C1 segment of cervical spinal cord (tissue), 14 donors: ENCODE results near the gene PCDHGB2.
"Not testable (repeated sequence)": the region's sequence is repeated elsewhere in the genome, so short reads cannot be mapped to it uniquely, and the experiment has no call there.

Experiments used
- DNase-seq, 14 donors: peaks; one replicate each; lab custom pipeline; 2025; lab: John Stamatoyannopoulos, UW

The PCDHGB2 gene

DNA sequence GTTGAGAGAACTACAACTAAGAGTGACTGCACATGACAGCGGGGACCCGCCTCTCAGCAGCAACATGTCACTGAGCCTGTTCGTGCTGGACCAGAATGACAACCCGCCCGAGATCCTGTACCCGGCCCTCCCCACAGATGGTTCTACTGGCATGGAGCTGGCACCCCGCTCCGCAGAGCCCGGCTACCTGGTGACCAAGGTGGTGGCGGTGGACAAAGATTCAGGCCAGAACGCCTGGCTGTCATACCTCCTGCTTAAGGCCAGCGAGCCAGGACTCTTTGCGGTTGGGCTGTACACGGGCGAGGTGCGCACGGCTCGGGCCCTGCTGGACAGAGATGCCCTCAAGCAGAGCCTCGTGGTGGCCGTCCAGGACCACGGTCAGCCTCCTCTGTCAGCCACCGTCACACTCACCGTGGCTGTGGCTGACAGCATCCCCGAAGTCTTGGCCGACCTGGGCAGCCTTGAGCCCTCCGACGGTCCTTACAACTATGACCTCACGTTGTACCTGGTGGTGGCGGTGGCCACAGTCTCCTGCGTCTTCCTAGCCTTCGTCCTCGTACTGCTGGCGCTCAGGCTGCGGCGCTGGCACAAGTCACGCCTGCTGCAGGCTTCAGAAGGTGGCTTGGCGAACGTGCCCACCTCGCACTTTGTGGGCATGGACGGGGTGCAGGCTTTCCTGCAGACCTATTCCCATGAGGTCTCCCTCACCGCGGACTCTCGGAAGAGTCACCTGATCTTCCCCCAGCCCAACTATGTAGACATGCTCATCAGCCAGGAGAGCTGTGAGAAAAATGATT lies 24.9 kb downstream of the PCDHGB2 start:
- no peak for DNase-seq

DNA sequence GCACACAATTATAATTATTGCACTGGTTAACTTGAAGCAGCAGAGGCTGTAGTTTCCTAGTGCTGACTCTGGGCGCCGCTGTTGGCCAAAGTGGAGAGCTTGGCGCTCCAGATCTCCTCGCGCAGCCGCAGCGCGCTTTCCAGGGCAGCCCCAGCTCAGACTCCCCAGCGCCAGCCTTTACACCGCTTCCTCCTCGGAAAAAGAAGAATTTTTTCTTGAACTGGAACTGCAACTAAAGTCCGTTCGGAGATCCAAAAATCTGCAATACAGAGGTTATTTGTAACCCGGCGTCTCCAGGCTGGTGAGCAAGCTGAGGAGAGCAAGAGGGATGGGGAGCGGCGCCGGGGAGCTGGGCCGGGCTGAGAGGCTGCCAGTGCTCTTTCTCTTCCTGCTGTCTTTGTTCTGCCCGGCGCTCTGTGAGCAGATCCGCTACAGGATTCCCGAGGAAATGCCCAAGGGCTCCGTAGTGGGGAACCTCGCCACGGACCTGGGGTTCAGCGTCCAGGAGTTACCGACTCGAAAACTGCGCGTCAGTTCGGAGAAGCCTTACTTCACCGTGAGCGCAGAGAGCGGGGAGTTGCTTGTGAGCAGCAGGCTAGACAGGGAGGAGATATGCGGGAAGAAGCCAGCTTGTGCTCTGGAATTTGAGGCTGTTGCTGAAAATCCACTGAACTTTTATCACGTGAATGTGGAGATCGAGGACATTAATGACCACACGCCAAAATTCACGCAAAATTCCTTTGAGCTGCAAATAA lies 27.9 kb downstream of the PCDHGB2 start, which contains the start of gene PCDHGB4:
Gene PCDHGB4, plus strand, starts transcription at position 142 of the 755 bp plus-strand sequence. Its CDS starts 187 bp downstream, at position 329.
- not testable (repeated sequence) for DNase-seq

DNA sequence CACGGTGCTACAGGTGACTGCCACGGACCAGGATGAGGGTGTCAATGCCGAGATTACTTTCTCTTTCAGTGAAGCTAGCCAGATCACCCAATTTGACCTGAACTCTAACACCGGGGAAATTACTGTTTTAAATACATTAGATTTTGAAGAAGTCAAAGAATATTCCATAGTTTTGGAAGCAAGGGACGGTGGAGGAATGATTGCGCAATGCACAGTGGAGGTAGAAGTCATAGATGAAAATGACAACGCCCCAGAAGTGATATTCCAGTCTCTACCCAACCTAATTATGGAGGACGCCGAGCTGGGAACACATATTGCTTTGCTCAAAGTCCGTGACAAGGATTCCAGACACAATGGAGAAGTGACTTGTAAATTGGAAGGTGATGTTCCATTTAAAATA lies 28.9 kb downstream of the PCDHGB2 start:
- DNase-seq = no peak

DNA sequence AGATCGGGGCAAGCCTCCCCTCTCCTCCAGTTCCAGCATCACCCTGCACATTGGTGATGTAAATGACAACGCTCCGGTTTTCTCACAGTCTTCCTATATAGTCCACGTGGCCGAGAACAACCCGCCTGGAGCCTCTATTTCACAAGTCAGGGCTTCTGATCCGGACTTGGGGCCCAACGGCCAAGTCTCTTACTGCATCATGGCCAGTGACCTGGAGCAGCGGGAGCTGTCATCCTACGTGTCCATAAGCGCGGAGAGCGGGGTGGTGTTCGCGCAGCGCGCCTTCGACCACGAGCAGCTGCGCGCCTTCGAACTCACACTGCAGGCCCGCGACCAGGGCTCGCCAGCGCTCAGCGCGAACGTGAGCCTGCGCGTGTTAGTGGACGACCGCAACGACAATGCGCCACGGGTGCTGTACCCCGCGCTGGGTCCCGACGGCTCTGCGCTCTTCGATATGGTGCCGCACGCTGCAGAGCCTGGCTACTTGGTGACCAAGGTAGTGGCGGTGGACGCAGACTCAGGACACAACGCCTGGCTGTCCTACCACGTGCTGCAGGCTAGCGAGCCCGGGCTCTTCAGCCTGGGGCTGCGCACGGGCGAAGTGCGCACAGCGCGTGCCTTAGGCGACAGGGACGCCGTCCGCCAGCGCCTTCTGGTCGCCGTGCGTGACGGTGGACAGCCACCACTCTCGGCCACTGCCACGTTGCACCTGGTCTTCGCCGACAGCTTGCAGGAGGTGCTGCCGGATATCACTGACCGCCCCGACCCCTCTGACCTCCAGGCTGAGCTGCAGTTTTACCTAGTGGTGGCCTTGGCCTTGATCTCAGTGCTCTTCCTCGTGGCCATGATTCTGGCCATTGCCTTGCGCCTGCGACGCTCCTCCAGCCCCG lies 29.6 kb downstream of the PCDHGB2 start:
- no peak for DNase-seq

DNA sequence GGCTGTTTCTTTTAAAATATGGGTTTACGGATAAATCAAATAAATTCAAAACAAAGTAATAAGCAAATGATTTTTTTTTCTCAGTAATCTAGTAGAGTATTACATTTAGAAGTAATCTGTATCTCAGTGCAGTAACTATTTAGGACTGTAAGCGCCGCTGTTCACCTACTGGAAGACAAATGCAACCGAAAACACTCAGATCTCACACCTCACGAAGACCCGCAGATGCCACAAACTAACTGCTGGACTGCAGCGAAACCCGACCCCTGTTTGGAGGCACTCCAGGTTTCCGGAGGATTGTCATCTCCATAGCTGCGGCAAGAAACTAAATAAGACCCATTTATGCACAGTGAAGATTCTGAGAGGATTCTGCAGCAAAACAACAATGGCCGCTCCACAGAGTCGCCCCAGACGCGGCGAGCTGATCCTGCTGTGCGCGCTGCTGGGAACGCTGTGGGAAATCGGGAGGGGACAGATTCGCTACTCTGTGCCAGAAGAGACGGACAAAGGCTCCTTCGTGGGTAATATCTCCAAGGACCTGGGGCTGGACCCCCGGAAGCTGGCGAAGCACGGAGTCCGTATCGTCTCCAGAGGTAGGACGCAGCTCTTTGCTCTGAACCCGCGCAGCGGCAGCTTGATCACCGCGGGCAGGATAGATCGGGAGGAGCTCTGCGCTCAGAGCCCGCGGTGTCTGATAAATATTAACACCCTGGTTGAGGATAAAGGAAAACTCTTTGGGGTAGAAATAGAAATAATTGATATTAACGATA lies 32.8 kb downstream of the PCDHGB2 start, which contains the start of gene PCDHGA8:
Gene PCDHGA8, plus strand, starts transcription at position 205 of the 770 bp plus-strand sequence. Its CDS starts 181 bp downstream, at position 386.
- DNase-seq = no peak

DNA sequence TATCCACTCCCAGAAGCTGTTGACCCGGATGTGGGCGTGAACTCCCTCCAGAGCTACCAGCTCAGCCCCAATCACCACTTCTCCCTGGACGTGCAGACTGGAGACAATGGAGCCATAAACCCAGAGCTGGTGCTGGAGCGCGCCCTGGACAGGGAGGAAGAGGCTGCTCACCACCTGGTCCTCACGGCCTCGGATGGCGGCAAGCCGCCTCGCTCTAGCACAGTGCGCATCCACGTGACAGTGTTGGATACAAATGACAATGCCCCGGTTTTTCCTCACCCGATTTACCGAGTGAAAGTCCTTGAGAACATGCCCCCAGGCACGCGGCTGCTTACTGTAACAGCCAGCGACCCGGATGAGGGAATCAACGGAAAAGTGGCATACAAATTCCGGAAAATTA lies 33.5 kb downstream of the PCDHGB2 start:
- DNase-seq = no peak

DNA sequence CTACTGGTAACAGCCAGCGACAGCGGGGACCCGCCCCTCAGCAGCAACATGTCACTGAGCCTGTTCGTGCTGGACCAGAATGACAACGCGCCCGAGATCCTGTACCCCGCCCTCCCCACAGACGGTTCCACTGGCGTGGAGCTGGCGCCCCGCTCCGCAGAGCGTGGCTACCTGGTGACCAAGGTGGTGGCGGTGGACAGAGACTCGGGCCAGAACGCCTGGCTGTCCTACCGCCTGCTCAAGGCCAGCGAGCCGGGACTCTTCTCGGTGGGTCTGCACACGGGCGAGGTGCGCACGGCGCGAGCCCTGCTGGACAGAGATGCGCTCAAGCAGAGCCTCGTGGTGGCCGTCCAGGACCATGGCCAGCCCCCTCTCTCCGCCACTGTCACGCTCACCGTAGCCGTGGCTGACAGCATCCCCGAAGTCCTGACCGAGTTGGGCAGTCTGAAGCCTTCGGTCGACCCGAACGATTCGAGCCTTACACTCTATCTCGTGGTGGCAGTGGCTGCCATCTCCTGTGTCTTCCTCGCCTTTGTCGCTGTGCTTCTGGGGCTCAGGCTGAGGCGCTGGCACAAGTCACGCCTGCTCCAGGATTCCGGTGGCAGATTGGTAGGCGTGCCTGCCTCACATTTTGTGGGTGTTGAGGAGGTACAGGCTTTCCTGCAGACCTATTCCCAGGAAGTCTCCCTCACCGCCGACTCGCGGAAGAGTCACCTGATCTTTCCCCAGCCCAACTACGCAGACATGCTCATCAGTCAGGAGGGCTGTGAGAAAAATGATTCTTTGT lies 34.8 kb downstream of the PCDHGB2 start:
- DNase-seq = not testable (repeated sequence)

DNA sequence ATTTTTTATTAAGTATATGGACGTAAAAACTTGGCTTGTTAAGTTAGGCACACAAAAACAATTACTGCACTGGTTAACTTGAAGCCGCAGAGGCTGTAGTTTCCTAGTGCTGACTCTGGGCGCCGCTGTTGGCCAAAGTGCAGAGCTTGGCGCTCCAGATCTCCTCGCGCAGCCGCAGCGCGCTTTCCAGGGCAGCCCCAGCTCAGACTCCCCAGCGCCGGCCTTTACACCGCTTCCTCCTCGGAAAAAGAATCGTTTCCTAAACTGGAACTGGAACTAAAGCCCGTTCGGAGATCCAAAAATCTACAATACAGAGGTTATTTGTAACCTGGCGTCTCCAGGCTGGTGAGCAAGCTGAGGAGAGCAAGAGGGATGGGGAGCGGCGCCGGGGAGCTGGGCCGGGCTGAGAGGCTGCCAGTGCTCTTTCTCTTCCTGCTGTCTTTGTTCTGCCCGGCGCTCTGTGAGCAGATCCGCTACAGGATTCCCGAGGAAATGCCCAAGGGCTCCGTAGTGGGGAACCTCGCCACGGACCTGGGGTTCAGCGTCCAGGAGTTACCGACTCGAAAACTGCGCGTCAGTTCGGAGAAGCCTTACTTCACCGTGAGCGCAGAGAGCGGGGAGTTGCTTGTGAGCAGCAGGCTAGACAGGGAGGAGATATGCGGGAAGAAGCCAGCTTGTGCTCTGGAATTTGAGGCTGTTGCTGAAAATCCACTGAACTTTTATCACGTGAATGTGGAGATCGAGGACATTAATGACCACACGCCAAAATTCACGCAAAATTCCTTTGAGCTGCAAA lies 38.2 kb downstream of the PCDHGB2 start, which contains the start of gene PCDHGB5:
Gene PCDHGB5, plus strand, starts transcription at position 192 of the 796 bp plus-strand sequence. Its CDS starts 181 bp downstream, at position 373.
- peak in 1 of 14 donors; percentile 17 for DNase-seq

DNA sequence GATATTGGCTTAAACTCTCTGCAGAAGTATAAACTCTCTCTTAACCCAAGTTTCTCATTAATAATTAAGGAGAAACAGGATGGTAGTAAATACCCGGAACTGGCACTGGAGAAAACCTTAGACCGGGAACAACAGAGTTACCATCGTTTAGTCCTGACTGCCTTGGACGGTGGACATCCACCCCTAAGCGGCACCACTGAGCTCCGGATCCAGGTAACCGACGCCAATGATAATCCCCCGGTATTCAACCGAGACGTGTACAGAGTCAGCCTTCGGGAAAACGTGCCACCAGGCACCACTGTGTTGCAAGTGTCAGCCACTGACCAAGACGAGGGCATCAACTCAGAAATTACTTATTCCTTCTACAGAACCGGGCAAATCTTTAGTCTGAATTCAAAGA lies 38.8 kb downstream of the PCDHGB2 start:
- DNase-seq = no peak

DNA sequence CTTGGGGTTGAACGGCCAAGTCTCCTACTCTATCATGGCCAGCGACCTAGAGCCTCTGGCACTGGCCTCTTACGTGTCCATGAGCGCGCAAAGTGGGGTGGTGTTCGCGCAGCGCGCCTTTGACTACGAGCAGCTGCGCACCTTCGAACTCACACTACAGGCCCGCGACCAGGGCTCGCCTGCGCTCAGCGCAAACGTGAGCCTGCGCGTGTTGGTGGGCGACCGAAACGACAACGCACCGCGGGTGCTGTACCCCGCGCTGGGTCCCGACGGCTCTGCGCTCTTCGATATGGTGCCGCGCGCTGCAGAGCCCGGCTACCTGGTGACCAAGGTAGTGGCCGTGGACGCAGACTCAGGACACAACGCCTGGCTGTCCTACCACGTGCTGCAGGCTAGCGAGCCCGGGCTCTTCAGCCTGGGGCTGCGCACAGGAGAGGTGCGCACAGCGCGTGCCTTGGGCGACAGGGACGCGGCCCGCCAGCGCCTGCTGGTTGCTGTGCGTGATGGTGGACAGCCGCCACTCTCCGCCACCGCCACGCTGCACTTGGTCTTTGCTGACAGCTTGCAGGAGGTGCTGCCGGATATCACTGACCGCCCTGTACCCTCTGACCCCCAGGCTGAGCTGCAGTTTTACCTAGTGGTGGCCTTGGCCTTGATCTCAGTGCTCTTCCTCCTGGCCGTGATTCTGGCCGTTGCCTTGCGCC lies 39.9 kb downstream of the PCDHGB2 start:
- no peak for DNase-seq

DNA sequence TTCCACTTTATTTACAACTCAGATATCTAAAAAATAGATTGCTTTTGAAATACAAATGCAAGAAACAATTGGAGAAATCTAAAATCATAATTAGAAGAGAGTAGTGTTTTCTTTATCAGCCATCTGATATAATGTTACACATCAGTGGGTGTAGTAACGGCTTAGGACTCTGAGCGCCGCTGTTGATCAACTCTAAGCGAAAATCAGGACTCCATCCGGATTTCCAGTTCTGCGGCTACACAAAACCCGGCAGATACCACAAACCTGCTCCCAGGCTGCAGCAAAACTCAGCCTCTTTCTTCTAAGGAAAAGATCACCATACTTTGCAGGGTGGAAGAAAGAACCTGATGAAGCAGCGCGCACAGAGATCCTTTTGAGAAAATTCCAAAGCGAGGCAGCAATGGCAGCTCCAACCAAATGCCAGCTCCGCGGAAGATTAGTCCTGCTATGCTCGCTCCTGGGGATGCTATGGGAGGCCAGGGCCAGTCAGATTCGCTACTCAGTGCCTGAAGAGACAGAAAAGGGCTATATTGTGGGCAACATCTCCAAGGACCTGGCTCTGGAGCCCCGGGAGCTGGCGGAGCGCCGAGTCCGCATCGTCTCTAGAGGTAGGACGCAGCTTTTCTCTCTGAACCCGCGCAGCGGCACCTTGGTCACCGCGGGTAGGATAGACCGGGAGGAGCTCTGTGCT lies 42.9 kb downstream of the PCDHGB2 start, which contains the start of gene PCDHGA9:
Gene PCDHGA9, plus strand, starts transcription at position 226 of the 691 bp plus-strand sequence. Its CDS starts 175 bp downstream, at position 401.
- DNase-seq = peak in 1 of 14 donors; percentile 2

DNA sequence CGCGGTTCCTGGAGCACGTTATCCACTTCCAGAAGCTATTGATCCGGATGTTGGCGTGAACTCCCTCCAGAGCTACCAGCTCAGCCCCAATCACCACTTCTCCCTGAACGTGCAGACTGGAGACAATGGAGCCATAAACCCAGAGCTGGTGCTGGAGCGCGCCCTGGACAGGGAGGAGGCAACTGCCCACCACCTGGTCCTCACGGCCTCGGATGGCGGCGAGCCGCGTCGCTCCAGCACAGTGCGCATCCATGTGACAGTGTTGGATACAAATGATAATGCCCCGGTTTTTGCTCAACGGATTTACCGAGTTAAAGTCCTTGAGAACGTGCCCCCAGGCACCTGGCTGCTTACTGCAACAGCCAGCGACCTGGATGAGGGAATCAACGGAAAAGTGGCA lies 43.6 kb downstream of the PCDHGB2 start:
- no peak for DNase-seq

DNA sequence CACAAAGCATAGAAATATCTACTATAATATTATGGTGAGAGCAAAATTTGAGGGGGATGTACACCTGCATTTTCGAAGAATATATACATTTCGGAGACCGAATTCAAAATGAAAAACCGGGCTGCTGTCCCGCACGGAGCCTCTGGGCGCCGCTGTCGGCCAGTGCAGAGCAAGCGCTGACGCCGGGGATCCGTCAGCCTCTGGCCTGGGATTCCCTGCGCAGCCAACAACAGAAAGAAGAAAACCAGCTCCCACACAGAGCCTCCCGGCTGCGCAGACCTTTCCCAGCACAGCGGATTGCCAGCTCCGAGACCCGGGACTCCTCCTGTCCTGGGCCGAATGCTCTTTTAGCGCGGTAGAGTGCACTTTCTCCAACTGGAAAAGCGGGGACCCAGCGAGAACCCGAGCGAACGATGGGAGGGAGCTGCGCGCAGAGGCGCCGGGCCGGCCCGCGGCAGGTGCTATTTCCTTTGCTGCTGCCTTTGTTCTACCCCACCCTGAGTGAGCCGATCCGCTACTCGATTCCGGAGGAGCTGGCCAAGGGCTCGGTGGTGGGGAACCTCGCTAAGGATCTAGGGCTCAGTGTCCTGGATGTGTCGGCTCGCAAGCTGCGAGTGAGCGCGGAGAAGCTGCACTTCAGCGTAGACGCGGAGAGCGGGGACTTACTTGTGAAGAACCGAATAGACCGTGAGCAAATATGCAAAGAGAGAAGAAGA lies 48.2 kb downstream of the PCDHGB2 start, which contains the start of gene PCDHGB6:
Gene PCDHGB6, plus strand, starts transcription at position 232 of the 716 bp plus-strand sequence. Its CDS starts 182 bp downstream, at position 414.
- DNase-seq = peak in 1 of 14 donors; percentile 21

DNA sequence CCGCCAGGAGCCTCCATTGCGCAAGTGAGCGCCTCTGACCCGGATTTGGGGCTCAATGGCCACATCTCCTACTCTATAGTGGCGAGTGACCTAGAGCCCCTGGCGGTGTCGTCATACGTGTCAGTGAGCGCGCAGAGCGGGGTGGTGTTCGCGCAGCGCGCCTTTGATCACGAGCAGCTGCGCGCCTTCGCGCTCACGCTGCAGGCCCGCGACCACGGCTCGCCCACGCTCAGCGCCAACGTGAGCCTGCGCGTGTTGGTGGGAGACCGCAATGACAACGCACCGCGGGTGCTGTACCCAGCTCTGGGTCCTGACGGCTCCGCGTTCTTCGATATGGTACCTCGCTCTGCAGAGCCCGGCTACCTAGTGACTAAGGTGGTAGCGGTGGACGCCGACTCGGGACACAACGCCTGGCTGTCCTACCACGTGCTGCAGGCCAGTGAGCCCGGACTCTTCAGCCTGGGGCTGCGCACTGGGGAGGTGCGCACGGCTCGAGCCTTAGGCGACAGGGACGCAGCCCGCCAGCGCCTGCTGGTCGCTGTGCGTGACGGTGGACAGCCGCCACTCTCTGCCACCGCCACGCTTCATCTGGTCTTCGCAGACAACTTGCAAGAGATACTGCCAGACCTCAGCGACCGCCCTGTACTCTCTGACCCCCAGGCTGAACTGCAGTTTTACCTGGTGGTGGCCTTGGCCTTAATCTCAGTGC lies 50.0 kb downstream of the PCDHGB2 start:
- DNase-seq = no peak

DNA sequence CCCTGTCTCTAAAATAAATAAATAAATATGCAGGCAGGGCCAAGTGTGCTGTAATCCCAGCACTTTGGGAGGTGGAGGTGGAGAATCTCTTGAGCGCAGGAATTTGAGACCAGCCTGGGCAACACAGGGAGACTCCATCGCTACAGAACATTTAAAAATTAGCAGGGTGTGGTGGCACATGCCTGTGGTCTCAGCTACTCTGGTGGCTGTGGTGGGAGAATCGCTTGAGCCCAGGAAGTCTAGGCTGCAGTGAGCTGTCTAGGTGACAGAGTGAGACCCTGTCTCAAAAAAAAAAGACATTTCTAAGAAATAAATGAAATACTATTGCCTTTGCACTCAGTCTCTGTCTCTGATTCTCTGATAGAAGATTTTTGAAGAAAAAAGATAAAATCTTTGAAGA lies 51.8 kb downstream of the PCDHGB2 start:
- DNase-seq = no peak
